ENCODE measurements around the gene GSKIP.

The GSKIP gene

GRCh38 chr14:96421236-96421635 is 57.9 kb downstream of the GSKIP start:
- no peak for DNase-seq

GRCh38 chr14:96422992-96423391 is 59.7 kb downstream of the GSKIP start:
- DNase-seq = no peak

- no peak for DNase-seq
Measured at GRCh38 chr14:96423446-96424108, 60.3 kb downstream of the GSKIP start.

GRCh38 chr14:96424109-96424989 is 61.0 kb downstream of the GSKIP start:
- DNase-seq = peak; percentile 69 to 89 (median 82)

- no peak for DNase-seq
Measured at GRCh38 chr14:96434040-96434439, 70.7 kb downstream of the GSKIP start.

Data from suppressor macrophage (primary cell).